Measurements from ENCODE around the gene BSN. TPM values are rescaled to one million over a fixed set of nuclear protein-coding genes. Genes with fewer than 3 reads are reported as not detected.

BSN gene
- total RNA-seq, 1 experiment from 2014 or later, result 0.92 TPM

GRCh38 chr3:49636883-49637609 is 82.8 kb downstream of the BSN start:
- Mint-ChIP-seq H3K9me3 (ENCODE audit: low read depth, unreplicated experiment) (no peaks in the 10 kb centered on the region), H3K4me3 (ENCODE audit: low read depth, unreplicated experiment) (no peak overlapping the region), H3K36me3 (ENCODE audit: insufficient read depth, unreplicated experiment) (peaks cover 4% of the 10 kb centered on the region), H3K27ac (ENCODE audit: unreplicated experiment) (no peak overlapping the region), H3K27me3 (ENCODE audit: unreplicated experiment) (peaks cover 27% of the 10 kb centered on the region), H3K4me1 (ENCODE audit: low read depth, unreplicated experiment) (no peaks in the 10 kb centered on the region)
- BruUV-seq (replicated peaks), result no TSS peak
- no peak for DNase-seq
- intact Hi-C loops (cut with micrococcal nuclease; ENCODE audit: unreplicated experiment), result no loop called here
- CTCF ChIA-PET, result no interaction called here
- TF ChIP-seq, protein P1, sequence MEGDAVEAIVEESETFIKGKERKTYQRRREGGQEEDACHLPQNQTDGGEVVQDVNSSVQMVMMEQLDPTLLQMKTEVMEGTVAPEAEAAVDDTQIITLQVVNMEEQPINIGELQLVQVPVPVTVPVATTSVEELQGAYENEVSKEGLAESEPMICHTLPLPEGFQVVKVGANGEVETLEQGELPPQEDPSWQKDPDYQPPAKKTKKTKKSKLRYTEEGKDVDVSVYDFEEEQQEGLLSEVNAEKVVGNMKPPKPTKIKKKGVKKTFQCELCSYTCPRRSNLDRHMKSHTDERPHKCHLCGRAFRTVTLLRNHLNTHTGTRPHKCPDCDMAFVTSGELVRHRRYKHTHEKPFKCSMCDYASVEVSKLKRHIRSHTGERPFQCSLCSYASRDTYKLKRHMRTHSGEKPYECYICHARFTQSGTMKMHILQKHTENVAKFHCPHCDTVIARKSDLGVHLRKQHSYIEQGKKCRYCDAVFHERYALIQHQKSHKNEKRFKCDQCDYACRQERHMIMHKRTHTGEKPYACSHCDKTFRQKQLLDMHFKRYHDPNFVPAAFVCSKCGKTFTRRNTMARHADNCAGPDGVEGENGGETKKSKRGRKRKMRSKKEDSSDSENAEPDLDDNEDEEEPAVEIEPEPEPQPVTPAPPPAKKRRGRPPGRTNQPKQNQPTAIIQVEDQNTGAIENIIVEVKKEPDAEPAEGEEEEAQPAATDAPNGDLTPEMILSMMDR (IDR thresholded peaks at IDR 0.05; ENCODE audit: unreplicated experiment), result no peak

GRCh38 chr3:49638445-49638844 is 84.2 kb downstream of the BSN start:
- H3K27me3 Mint-ChIP-seq (ENCODE audit: unreplicated experiment), result peaks cover 23% of the 10 kb centered on the region
- H3K9me3 Mint-ChIP-seq (ENCODE audit: low read depth, unreplicated experiment), result no peaks in the 10 kb centered on the region
- peaks cover 4% of the 10 kb centered on the region for H3K36me3 Mint-ChIP-seq (ENCODE audit: insufficient read depth, unreplicated experiment)
- intact Hi-C loops (cut with micrococcal nuclease; ENCODE audit: unreplicated experiment), result no loop called here
- H3K27ac Mint-ChIP-seq (ENCODE audit: unreplicated experiment), result no peak overlapping the region
- TF ChIP-seq, protein P1 (IDR thresholded peaks at IDR 0.05; ENCODE audit: unreplicated experiment), result no peak
- DNase-seq, result peak; percentile 54
- no peak overlapping the region for H3K4me3 Mint-ChIP-seq (ENCODE audit: low read depth, unreplicated experiment)
- no TSS peak for BruUV-seq (replicated peaks)
- CTCF ChIA-PET, result no interaction called here
- H3K4me1 Mint-ChIP-seq (ENCODE audit: low read depth, unreplicated experiment), result no peaks in the 10 kb centered on the region

DNA sequence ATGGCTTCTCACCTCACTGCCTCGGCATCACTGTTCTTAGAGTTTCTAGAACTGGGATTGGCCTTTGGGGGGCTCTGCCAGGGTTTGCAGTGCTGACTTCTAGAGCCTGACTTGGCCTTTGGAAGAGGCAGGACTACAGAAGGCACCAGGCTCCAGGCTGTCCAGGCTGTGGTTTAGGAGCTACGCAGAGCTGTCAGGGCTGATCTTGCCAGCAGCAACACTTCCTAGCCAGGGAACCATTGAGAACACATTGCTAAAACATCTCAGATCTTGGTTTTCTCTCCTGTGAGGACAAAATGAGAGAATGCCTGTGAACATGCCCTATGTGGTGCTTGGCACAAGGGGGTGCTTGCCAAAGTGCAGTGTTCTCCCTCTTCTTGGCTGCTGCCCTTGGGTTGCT is 85.3 kb downstream of the BSN start:
- Mint-ChIP-seq H3K9me3 (ENCODE audit: low read depth, unreplicated experiment) (no peaks in the 10 kb centered on the region), H3K4me1 (ENCODE audit: low read depth, unreplicated experiment) (no peaks in the 10 kb centered on the region), H3K4me3 (ENCODE audit: low read depth, unreplicated experiment) (no peak overlapping the region), H3K36me3 (ENCODE audit: insufficient read depth, unreplicated experiment) (peaks cover 4% of the 10 kb centered on the region), H3K27ac (ENCODE audit: unreplicated experiment) (no peak overlapping the region), H3K27me3 (ENCODE audit: unreplicated experiment) (peaks cover 12% of the 10 kb centered on the region)
- TF ChIP-seq, protein P1 (IDR thresholded peaks at IDR 0.05; ENCODE audit: unreplicated experiment), result no peak
- BruUV-seq (replicated peaks), result no TSS peak
- intact Hi-C loops (cut with micrococcal nuclease; ENCODE audit: unreplicated experiment), result no loop called here
- DNase-seq, result no peak
- CTCF ChIA-PET, result no interaction called here

- Mint-ChIP-seq H3K4me1 (ENCODE audit: low read depth, unreplicated experiment) (no peaks in the 10 kb centered on the region), H3K36me3 (ENCODE audit: insufficient read depth, unreplicated experiment) (peaks cover 4% of the 10 kb centered on the region), H3K4me3 (ENCODE audit: low read depth, unreplicated experiment) (no peak overlapping the region), H3K9me3 (ENCODE audit: low read depth, unreplicated experiment) (no peaks in the 10 kb centered on the region), H3K27ac (ENCODE audit: unreplicated experiment) (no peak overlapping the region), H3K27me3 (ENCODE audit: unreplicated experiment) (peaks cover 17% of the 10 kb centered on the region)
- CTCF ChIA-PET, result no interaction called here
- TF ChIP-seq, protein P1 (IDR thresholded peaks at IDR 0.05; ENCODE audit: unreplicated experiment), result no peak
- intact Hi-C loops (cut with micrococcal nuclease; ENCODE audit: unreplicated experiment), result no loop called here
- DNase-seq, result no peak
- BruUV-seq (replicated peaks), result no TSS peak
Measured at GRCh38 chr3:49641292-49641691, 87.0 kb downstream of the BSN start.
